HG03280 (cell line): ENCODE data around the gene PTTG1IP.

Source experiments
- ATAC-seq: cut with Tn5 transposase; IDR thresholded peaks from one replicate; pipeline ENCODE4 v1.9.1; 2021; ENCODE audit warnings: mild to moderate bottlenecking, moderate library complexity; ENCODE audit not compliant: unreplicated experiment

Gene PTTG1IP

GRCh38 chr21:44910229-44911067, 37.0 kb upstream of the PTTG1IP start:
- ATAC-seq: no peak

- ATAC-seq: no peak
These were observed 36.2 kb upstream of the PTTG1IP start for GRCh38 chr21:44909719-44910118.

GRCh38 chr21:44908908-44909307, 35.4 kb upstream of the PTTG1IP start:
- ATAC-seq: no peak

GRCh38 chr21:44907966-44908895, 34.7 kb upstream of the PTTG1IP start:
- no peak for ATAC-seq

- ATAC-seq: no peak
These were observed 33.9 kb upstream of the PTTG1IP start for GRCh38 chr21:44907225-44907965.

- ATAC-seq: no peak
These were observed 32.2 kb upstream of the PTTG1IP start for GRCh38 chr21:44905728-44906090.

GRCh38 chr21:44905016-44905727, 31.7 kb upstream of the PTTG1IP start:
- no peak for ATAC-seq

- ATAC-seq: no peak
These were observed 30.8 kb upstream of the PTTG1IP start for GRCh38 chr21:44904141-44904923.

- ATAC-seq: no peak
These were observed 30.2 kb upstream of the PTTG1IP start for GRCh38 chr21:44903689-44904088.

- ATAC-seq: no peak
These were observed 29.7 kb upstream of the PTTG1IP start for GRCh38 chr21:44903050-44903685.

GRCh38 chr21:44902268-44903049, 29.0 kb upstream of the PTTG1IP start:
- ATAC-seq: no peak

GRCh38 chr21:44901391-44902074, 28.0 kb upstream of the PTTG1IP start:
- no peak for ATAC-seq

GRCh38 chr21:44900559-44901251, 27.2 kb upstream of the PTTG1IP start:
- ATAC-seq: no peak

- no peak for ATAC-seq
These were observed 26.5 kb upstream of the PTTG1IP start for GRCh38 chr21:44899768-44900558.

GRCh38 chr21:44898851-44899767, 25.6 kb upstream of the PTTG1IP start:
- ATAC-seq: no peak
